ENCODE data around the gene FRMD3. TPM values are rescaled to one million over a fixed set of nuclear protein-coding genes. Genes with fewer than 3 reads are reported as not detected.

FRMD3 gene
- total and polyA plus RNA-seq, 8 donors, result 0.87 to 2.6 (median 1.5) TPM

DNA sequence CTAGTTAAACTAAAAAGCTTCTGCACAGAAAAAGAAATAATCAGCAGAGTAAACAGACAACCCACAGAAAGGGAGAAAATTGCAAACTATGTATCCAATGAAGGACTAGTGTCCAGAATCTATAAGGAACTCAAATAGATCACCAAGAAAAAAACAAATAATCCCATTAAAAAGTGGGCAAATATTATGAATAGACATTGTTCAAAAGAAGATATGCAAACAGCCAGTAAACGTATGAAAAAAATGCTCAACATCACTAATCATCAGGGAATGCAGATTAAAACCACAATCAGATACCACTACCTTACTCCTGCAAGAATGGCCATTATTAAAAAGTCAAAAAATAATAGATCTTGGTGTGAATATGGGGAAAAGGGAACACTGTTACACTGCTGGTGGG, 119.9 kb downstream of the FRMD3 start:
- no peaks in the 10 kb centered on the region for H3K4me1 ChIP-seq
- DNase-seq (no peak), FAIRE-seq (no peak), ATAC-seq (no peak)
- H3K27ac ChIP-seq, result no peak overlapping the region
- H3K27me3 ChIP-seq, result no peaks in the 10 kb centered on the region
- H3K36me3 ChIP-seq, result no peaks in the 10 kb centered on the region
- no peak overlapping the region for H3K4me3 ChIP-seq
- 84 to 89% methylated on average over 1 of the region's 1 CpG for WGBS, 2 donors
- intact Hi-C loops (cut with DNase I), result no loop called here
- TF ChIP-seq, protein P1, sequence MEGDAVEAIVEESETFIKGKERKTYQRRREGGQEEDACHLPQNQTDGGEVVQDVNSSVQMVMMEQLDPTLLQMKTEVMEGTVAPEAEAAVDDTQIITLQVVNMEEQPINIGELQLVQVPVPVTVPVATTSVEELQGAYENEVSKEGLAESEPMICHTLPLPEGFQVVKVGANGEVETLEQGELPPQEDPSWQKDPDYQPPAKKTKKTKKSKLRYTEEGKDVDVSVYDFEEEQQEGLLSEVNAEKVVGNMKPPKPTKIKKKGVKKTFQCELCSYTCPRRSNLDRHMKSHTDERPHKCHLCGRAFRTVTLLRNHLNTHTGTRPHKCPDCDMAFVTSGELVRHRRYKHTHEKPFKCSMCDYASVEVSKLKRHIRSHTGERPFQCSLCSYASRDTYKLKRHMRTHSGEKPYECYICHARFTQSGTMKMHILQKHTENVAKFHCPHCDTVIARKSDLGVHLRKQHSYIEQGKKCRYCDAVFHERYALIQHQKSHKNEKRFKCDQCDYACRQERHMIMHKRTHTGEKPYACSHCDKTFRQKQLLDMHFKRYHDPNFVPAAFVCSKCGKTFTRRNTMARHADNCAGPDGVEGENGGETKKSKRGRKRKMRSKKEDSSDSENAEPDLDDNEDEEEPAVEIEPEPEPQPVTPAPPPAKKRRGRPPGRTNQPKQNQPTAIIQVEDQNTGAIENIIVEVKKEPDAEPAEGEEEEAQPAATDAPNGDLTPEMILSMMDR (IDR thresholded peaks at IDR 0.05), result no peak
- no peaks in the 10 kb centered on the region for H3K9me3 ChIP-seq

- no peaks in the 10 kb centered on the region for H3K4me1 ChIP-seq
- intact Hi-C loops (cut with DNase I), result no loop called here
- DNase-seq, result no peak
- WGBS, 2 donors, result 79 to 99% methylated on average over 4 of the region's 4 CpGs
- no peak for ATAC-seq
- no peaks in the 10 kb centered on the region for H3K9me3 ChIP-seq
- FAIRE-seq, result no peak
- TF ChIP-seq, protein P1 (IDR thresholded peaks at IDR 0.05), result no peak
- no peak overlapping the region for H3K27ac ChIP-seq
- no peaks in the 10 kb centered on the region for H3K27me3 ChIP-seq
- no peak overlapping the region for H3K4me3 ChIP-seq
- no peaks in the 10 kb centered on the region for H3K36me3 ChIP-seq
Observed at GRCh38 chr9:83413367-83413766, 124.8 kb downstream of the FRMD3 start.

- Histone ChIP-seq H3K36me3 (no peaks in the 10 kb centered on the region), H3K27me3 (no peaks in the 10 kb centered on the region), H3K4me1 (no peaks in the 10 kb centered on the region), H3K27ac (no peak overlapping the region), H3K4me3 (no peak overlapping the region), H3K9me3 (no peaks in the 10 kb centered on the region)
- WGBS, 2 donors, result 92 to 94% methylated on average over 5 of the region's 5 CpGs
- ATAC-seq (no peak), FAIRE-seq (no peak), DNase-seq (no peak)
- intact Hi-C loops (cut with DNase I), result no loop called here
- TF ChIP-seq, protein P1 (IDR thresholded peaks at IDR 0.05), result no peak
Observed at GRCh38 chr9:83410701-83411100, 127.5 kb downstream of the FRMD3 start.

- H3K9me3 ChIP-seq, result no peaks in the 10 kb centered on the region
- FAIRE-seq (no peak), DNase-seq (no peak), ATAC-seq (no peak)
- H3K4me1 ChIP-seq, result no peaks in the 10 kb centered on the region
- no peak overlapping the region for H3K27ac ChIP-seq
- WGBS, 2 donors, result 93 to 99% methylated on average over 3 of the region's 3 CpGs
- intact Hi-C loops (cut with DNase I), result no loop called here
- TF ChIP-seq, protein P1 (IDR thresholded peaks at IDR 0.05), result no peak
- H3K36me3 ChIP-seq, result no peaks in the 10 kb centered on the region
- no peaks in the 10 kb centered on the region for H3K27me3 ChIP-seq
- H3K4me3 ChIP-seq, result no peak overlapping the region
Observed at GRCh38 chr9:83406921-83407320, 131.3 kb downstream of the FRMD3 start.

DNA sequence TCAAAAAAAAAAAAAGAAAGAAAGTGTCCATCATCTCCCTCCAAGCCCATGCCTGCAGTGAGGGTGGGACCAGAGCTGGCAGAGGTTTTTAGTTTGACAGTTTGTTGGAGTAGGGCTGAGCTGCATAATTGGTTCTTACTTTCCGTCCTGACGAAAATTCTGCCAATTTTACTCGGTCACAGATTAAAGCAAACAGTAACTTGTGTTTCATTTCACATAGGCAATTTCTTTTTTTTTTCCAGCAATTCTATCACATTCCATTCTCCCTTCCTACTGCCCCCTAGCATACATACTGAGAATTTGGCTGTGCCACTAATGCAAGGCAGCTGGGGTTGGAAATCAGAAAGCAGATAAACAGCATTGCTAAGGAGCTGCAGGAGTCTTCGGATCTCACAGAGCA, 132.4 kb downstream of the FRMD3 start:
- H3K4me3 ChIP-seq, result no peak overlapping the region
- intact Hi-C loops (cut with DNase I), result no loop called here
- H3K4me1 ChIP-seq, result no peaks in the 10 kb centered on the region
- H3K27me3 ChIP-seq, result no peaks in the 10 kb centered on the region
- ATAC-seq, result peak; percentile 64 to 87 (median 81)
- TF ChIP-seq, protein P1 (IDR thresholded peaks at IDR 0.05), result peak in 1 of 4 donors; percentile 8
- H3K27ac ChIP-seq, result no peak overlapping the region
- H3K9me3 ChIP-seq, result no peaks in the 10 kb centered on the region
- peak in 1 of 6 donors; percentile 10 for DNase-seq
- no peak for FAIRE-seq
- no peaks in the 10 kb centered on the region for H3K36me3 ChIP-seq
- WGBS, 2 donors, result 13 to 16% methylated on average over 4 of the region's 4 CpGs
